GM12872 (cell line): ENCODE measurements around the gene MINDY4.

ENCODE experiments used
- CTCF ChIP-seq: IDR thresholded peaks from 3 replicates; pipeline ENCODE4 v1.5.1; 2011; ENCODE audit warnings: low read depth, mild to moderate bottlenecking, low read length, moderate library complexity; ENCODE audit not compliant: insufficient read depth

MINDY4 gene

GRCh38 chr7:30842542-30843451, 71.6 kb downstream of the MINDY4 start:
- TF ChIP-seq CTCF, result no peak

- TF ChIP-seq CTCF, result no peak
Observed at GRCh38 chr7:30843741-30844482, 72.7 kb downstream of the MINDY4 start.

- TF ChIP-seq CTCF, result no peak
Observed at GRCh38 chr7:30844483-30844874, 73.3 kb downstream of the MINDY4 start.

GRCh38 chr7:30844916-30845315, 73.7 kb downstream of the MINDY4 start:
- no peak for TF ChIP-seq CTCF

GRCh38 chr7:30845426-30846135, 74.4 kb downstream of the MINDY4 start:
- TF ChIP-seq CTCF, result no peak

- TF ChIP-seq CTCF, result no peak
Observed at GRCh38 chr7:30846378-30846777, 75.2 kb downstream of the MINDY4 start.
